ENCODE results near the gene KCNJ5.

KCNJ5 gene

GRCh38 chr11:128871168-128871610 is 20.0 kb upstream of the KCNJ5 start:
- no peak for DNase-seq (ENCODE audit: low spot score)

GRCh38 chr11:128872094-128872493 is 19.1 kb upstream of the KCNJ5 start:
- no peak for DNase-seq (ENCODE audit: low spot score)

GRCh38 chr11:128872594-128872993 is 18.6 kb upstream of the KCNJ5 start:
- no peak for DNase-seq (ENCODE audit: low spot score)

GRCh38 chr11:128874427-128874826 is 16.7 kb upstream of the KCNJ5 start:
- DNase-seq (ENCODE audit: low spot score) = no peak

- no peak for DNase-seq (ENCODE audit: low spot score)
Measured at GRCh38 chr11:128876133-128876650, 15.0 kb upstream of the KCNJ5 start.

GRCh38 chr11:128877726-128878125 is 13.4 kb upstream of the KCNJ5 start:
- no peak for DNase-seq (ENCODE audit: low spot score)

GRCh38 chr11:128878455-128878854 is 12.7 kb upstream of the KCNJ5 start:
- DNase-seq (ENCODE audit: low spot score) = no peak

GRCh38 chr11:128879817-128880216 is 11.3 kb upstream of the KCNJ5 start:
- no peak for DNase-seq (ENCODE audit: low spot score)

- DNase-seq (ENCODE audit: low spot score) = no peak
Measured at GRCh38 chr11:128881221-128881620, 9.9 kb upstream of the KCNJ5 start.

- DNase-seq (ENCODE audit: low spot score) = no peak
Measured at GRCh38 chr11:128882451-128882850, 8.7 kb upstream of the KCNJ5 start.

GRCh38 chr11:128884054-128884453 is 7.1 kb upstream of the KCNJ5 start:
- no peak for DNase-seq (ENCODE audit: low spot score)

- DNase-seq (ENCODE audit: low spot score) = peak; percentile 83
Measured at GRCh38 chr11:128884703-128885338, 6.3 kb upstream of the KCNJ5 start.

GRCh38 chr11:128886406-128887124 is 4.6 kb upstream of the KCNJ5 start:
- peak; percentile 38 for DNase-seq (ENCODE audit: low spot score)

- DNase-seq (ENCODE audit: low spot score) = no peak
Measured at GRCh38 chr11:128888034-128888985, 2.8 kb upstream of the KCNJ5 start.

GRCh38 chr11:128889657-128890213 is 1.4 kb upstream of the KCNJ5 start:
- no peak for DNase-seq (ENCODE audit: low spot score)

GRCh38 chr11:128890216-128890542 is 977 bp upstream of the KCNJ5 start:
- no peak for DNase-seq (ENCODE audit: low spot score)

GRCh38 chr11:128891913-128892398 is 800 bp downstream of the KCNJ5 start:
- DNase-seq (ENCODE audit: low spot score) = no peak

- no peak for DNase-seq (ENCODE audit: low spot score)
Measured at GRCh38 chr11:128892866-128893565, 1.9 kb downstream of the KCNJ5 start.

- peak; percentile 20 for DNase-seq (ENCODE audit: low spot score)
Measured at GRCh38 chr11:128893578-128894285, 2.6 kb downstream of the KCNJ5 start.

- DNase-seq (ENCODE audit: low spot score) = no peak
Measured at GRCh38 chr11:128894286-128894681, 3.1 kb downstream of the KCNJ5 start.

- no peak for DNase-seq (ENCODE audit: low spot score)
Measured at GRCh38 chr11:128894685-128895084, 3.5 kb downstream of the KCNJ5 start.
